GM13977 (cell line): Measurements from ENCODE around the gene CREB3.

Source experiments
- DNase-seq: peaks from one replicate; pipeline ENCODE4 v3.0.0; 2012; ENCODE audit warnings: low spot score
- CTCF ChIP-seq: IDR thresholded peaks from 2 replicates; pipeline ENCODE4 v1.5.1; 2012; ENCODE audit warnings: mild to moderate bottlenecking, control low read depth; ENCODE audit not compliant: insufficient read depth; ENCODE audit errors: extremely low read depth, missing control alignments
- in situ Hi-C: fragments of 300-500 bp; cut with MboI; formaldehyde crosslinking; loops from one replicate; pipeline ENCODE4 v1.12.0; 2022; ENCODE audit warnings: low sequenced_read_pairs, low pct_unique_long_range_greater_than_20kb, mixed read lengths, inconsistent platforms; ENCODE audit not compliant: unreplicated experiment

The CREB3 gene

GRCh38 chr9:35730486-35730854 is 2.0 kb upstream of the CREB3 start:
- in situ Hi-C loops, result no loop called here
- no peak for TF ChIP-seq CTCF

GRCh38 chr9:35731415-35732184 is 866 bp upstream of the CREB3 start:
- in situ Hi-C loops, result no loop called here
- DNase-seq, result no peak
- TF ChIP-seq CTCF, result no peak

More at GRCh38 chr9:35730486-35730854, 2.0 kb upstream of the CREB3 start:
- no peak for DNase-seq

GRCh38 chr9:35732800-35733541 is 505 bp downstream of the CREB3 start:
- no peak for TF ChIP-seq CTCF
- peak; percentile 60 for DNase-seq
- in situ Hi-C loops, result no loop called here

- TF ChIP-seq CTCF, result no peak
- DNase-seq, result no peak
- in situ Hi-C loops, result no loop called here
Measured at GRCh38 chr9:35734096-35734495, 1.6 kb downstream of the CREB3 start.

- TF ChIP-seq CTCF, result peak; percentile 92
- in situ Hi-C loops, result no loop called here
- DNase-seq, result peak; percentile 72
Measured at GRCh38 chr9:35736201-35736633, 3.8 kb downstream of the CREB3 start.

GRCh38 chr9:35737143-35737542 is 4.7 kb downstream of the CREB3 start:
- in situ Hi-C loops, result no loop called here
- DNase-seq, result no peak
- TF ChIP-seq CTCF, result no peak
